Stimulated activated CD4-positive, alpha-beta T cell treated with anti-CD3 and anti-CD28 coated beads, Interleukin-15, amount 100 ng/mL, for 24 hours (primary cell): Measurements from ENCODE around the gene TMEM91.
A peak's percentile ranks its signal among the peaks of the same experiment; 100 is the strongest.
"Not testable (repeated sequence)": the region's sequence is repeated elsewhere in the genome, so short reads cannot be mapped to it uniquely, and the experiment has no call there.

ENCODE experiments used
- DNase-seq: peaks from one replicate; pipeline ENCODE4 v3.0.0-alpha.2; 2020

Gene TMEM91

DNA sequence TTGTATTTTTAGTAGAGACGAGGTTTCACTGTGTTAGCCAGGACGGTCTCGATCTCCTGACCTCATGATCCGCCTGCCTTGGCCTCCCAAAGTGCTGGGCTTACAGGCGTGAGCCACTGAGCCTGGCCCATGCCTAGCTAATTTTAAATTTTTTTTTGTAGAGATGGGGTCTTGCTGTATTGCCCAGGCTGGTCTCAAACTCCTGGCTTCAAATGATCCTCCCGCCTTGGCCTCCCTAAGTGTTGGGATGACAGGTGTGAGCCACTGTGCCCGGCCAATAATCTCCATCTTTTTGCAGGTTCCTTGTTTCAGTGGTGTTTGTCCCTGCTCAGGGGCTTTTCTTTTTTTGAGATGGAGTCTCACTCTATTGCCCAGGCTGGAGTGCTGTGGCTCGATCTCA is 5.2 kb downstream of the TMEM91 start:
- DNase-seq = not testable (repeated sequence)

DNA sequence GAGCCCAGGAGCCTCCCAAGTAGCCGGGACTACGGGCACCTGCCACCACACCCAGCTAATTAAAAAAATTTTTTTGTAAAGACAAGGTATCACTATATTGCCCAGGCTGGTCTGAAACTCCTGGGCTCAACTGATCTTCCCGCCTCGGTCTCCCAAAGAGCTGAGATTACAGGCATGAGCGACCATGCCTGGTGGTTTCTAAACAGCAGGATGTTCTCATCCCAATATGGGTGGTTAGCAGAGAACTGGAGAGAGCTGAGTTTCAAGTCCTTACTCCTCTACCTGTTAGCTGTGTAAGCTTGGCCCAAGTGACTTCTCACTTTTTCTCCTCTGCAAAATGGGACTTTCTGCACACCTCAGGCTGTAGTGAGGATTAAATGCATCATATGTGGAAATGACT is 8.0 kb downstream of the TMEM91 start:
- DNase-seq = no peak

DNA sequence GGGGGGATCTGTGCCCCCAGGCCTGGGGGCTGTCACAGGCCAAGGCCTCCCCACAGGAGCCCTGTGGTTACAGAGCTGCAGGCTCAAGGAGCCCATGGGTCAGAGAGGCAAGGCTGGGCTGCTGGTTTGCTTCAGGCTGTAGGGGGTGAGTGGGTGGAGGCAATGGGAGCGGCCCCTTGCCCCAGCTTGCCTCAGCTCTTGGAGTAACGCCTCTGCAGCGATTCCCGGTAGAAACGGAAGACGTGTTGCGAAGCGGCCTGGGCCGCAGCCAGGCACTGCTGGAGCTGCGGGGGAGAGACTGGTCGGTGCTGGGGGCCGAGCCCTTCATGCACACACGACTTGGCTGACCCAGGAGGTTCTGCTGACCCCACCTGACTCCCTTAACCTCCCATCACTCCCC is 10.1 kb downstream of the TMEM91 start:
- no peak for DNase-seq

DNA sequence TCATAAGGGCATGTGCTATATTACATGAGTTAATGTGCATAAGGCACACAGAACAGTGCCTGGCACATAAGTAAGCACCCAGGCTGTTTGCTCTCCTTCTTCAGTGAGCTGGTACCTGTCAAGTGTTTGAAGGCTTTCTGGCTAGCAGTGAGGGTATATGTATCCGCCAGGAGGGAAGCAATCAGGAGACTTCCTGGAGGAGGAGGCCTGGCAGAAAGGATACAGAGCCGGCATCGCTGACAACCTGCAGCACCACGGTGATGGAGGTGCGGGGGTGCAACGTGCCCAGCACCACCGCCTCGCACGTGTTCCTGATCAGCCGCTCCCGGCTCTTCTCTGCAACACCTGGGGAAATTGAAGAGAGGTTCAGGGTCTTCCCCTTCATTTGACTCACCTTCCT is 15.3 kb downstream of the TMEM91 start:
- DNase-seq = no peak

DNA sequence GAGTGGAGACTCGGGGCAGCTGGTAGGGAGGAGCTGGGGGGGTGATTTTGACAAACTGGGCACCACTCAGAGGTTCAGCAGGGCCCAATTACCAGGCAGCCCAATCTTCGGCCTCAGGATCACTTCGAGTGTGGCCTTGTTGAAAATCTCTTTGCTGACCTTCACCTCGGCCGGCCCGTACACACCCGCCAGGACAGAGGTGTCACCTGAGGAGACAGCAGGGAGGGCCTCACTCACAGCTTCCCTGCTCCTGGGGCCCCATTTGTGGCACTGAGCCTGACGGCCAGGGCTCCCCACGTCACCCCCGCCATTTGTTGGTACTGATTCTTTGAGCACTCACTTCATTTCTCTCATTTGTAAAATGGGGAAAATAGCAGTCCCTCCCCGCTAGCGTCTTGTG is 16.4 kb downstream of the TMEM91 start:
- no peak for DNase-seq

DNA sequence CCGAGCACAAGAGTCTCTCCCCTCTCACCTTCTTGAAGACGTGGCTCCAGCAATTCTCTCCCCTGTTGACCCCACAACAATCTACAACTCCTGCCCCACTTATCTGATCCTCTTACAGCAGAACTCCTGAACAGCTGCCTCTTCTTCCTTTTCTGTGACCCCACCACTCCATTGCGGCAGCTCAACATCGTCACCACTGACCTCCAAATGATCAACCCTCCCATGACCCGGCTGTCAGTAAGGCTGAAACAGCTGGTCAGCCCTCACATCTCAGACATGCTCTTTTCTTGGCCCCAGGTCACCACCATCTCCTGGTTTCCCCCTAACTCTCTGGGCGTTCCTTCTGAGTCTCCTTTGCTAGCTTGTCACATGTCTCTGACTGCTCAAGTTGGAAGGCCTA is 19.0 kb downstream of the TMEM91 start:
- no peak for DNase-seq

DNA sequence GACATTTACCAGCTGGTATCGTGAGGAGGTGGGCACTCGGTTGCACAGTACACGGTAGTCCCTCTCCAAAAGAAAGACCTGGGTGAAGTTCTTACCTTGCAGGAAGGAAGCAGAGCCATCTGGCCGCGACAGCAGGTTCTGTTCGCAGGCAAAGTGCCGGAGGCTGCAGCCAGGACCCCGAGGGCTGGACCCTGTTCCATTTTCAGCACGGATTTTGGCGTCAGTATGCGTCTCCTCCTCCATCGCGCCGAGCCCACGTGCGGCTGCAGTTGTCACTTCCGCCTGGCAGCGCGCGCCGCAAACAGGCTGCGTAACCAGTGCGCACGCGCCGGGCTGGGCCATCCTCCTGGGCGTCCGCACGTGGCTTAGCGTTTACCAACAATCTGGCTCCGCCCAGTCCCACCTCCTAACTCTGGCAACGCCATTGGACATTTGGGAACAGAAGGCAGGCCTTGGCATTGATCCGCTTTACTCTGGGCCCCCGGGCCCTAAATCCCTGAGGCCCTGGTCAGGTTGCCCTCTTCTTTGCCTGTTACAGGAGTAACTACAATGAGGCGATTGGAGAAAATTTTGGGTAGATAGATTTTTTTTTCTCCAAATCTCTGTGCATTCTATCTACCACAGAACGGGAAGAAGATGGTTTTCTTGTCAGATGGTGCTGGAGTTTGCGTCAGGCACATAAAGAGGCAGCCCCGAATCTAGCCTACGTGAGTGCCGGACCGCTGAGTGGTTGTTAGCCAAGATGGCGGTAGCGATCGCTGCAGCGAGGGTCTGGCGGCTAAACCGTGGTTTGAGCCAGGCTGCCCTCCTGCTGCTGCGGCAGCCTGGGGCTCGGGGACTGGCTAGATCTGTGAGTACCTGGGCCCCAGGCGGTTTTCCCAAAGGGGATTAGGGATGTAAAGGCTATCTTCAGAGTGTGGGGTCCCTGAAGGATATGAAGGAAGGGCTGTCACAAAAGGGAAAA is 21.0 kb downstream of the TMEM91 start, which contains the start of the genes BCKDHA and EXOSC5:
TSS of gene BCKDHA (plus strand) at position 733 of the 964 bp plus-strand sequence. CDS start at position 743, 10 bp downstream.
TSS of gene EXOSC5 (minus strand) at position 274 of the 964 bp plus-strand sequence. CDS start at position 243, 31 bp downstream.
- peak; percentile 100 for DNase-seq

DNA sequence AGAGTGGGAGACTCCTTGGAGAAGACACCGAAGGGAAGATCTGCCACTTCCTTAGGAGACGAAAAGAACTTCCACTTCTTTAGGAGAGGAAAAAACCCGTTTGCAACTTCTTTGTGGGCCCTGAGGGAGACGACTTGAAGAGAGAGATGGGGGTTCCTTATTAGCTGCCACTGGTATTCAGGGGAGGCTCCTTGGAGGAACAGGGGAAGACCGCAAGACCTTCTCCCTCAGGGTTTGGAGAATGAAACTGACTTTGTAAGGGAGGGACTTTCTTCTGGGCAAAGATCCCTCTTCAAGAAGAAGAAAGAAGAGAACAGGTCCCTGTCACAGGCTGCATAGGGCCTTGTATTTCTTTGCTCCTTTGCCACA is 21.7 kb downstream of the TMEM91 start:
- no peak for DNase-seq

DNA sequence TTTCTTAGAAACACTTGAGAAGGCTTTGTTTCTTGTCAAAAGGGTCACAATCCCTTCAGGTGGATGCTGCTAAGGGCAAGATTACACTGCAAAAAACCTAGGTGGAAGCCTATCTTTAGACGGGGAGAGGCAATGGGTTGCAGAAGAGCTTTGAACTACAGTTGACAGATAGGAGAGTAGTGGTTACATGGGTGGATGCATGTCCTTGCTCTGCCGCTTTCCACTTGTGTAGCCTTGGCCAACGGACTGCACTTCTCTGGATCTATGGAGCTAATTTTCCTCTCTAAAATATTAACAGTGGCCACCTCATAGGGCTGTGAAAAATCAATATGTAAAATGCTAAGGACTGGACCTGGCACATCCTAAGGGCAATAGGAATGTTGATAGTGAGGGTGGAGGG is 22.3 kb downstream of the TMEM91 start:
- DNase-seq = no peak

DNA sequence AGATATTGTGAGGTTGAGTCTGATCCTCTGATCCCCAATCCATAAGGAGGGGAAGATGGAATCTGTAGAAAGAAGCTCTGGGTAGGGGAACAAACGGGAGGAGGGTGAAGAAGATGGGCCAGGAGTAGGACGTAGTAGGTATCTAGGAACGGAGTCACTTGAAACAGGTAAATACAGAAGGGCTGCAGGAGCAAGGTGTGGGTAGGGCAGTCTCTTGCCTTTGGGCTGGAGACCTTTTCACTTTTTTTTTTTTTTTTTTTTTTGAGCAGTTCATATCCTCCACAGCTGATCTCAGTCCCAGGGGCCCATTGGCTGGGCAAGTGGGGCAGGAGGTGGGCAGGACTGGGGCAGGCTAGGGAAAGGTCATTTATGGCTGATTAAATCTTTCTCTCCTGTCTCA is 22.8 kb downstream of the TMEM91 start:
- no peak for DNase-seq

DNA sequence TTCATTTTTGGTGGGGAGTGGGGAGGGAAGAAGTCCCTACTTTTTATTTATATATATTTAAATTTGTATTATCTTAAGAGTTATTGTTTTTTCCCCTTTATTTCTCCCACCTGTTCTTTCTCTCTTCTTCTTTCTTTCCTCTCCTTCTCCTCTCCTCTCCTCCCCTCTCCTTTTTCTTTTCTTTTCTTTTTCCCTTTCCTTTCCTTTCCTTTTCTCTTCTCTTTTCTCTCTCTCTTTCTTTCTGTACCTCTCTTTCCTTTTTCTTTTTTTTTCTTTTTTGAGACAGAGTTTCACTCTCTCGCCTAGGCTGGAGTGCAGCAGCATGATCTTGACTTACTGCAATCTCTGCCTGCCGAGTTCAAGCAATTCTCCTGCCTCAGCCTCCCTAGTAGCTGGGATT is 23.2 kb downstream of the TMEM91 start:
- no peak for DNase-seq

DNA sequence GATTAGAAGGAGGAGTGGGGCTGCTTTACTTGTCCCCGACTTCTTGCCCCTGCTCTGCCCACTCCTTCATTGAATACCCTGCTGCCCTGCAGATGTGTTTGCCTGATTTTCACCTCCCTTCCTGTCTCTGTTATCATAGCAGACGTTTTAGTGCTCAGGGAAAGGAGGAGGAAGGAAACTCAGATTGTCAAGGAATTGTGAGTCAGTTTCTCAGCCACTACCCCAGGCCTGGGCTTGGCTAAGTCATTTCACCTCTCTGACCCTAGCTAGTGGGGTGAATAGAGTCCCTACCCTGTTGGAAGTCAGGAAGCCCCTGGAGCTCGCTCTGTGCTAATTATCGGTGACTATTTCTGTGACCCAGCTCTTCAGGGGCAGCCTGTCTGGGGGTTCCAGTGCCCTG is 25.1 kb downstream of the TMEM91 start:
- DNase-seq = no peak

DNA sequence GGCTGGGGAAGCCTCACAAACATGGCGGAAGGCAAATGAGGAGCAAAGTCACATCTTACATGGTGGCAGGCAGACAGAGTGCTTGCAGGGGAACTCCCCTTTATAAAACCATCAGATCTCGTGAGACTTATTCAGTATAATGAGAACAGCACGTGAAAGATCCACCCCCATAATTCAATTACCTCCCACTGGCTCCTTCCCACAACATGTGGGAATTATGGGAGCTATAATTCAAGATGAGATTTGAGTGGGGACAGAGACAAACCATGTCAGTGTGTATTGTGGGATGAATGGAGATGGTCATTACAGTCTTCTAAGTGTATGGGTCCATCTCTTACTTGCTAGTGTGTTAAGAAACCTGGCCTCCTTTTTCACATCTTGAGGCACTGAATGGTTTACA is 25.7 kb downstream of the TMEM91 start:
- no peak for DNase-seq

DNA sequence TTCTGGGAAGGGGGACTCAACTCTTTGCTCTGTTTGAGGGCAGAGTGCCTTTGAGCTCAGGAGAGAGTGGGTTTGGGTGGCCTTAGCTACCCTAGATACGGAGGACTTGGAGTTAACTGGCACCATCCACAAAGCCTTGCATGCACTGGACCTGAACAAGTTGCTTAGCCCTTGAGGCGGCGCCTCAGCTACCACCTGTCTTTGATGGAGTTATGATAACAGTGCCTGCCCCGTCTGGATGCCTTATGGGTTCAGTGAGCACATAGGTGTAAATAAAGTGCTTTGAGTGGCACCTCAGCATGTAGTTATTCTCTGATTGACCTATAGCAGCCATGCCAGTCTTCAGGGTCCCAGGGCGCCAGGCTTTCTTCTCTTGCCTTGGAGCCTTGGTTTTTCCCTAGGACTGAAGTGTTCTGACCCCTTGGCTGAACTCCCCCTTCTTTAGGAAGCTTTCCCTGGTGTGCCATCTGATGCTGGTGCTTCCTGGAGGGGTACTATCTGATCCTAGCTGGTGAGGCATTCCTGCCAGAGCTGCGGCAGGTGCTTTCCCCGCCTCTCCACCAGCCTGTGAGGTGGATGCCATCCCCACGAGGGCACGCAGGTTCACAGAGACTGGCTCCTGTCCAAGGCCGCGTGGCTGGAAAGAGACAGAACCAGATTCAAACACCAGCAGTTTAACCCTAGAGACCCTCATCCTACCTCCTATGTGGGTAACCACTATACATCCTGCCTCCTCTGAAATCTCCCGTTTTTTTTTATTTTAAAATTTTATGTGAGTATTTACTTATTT is 27.0 kb downstream of the TMEM91 start:
- no peak for DNase-seq

DNA sequence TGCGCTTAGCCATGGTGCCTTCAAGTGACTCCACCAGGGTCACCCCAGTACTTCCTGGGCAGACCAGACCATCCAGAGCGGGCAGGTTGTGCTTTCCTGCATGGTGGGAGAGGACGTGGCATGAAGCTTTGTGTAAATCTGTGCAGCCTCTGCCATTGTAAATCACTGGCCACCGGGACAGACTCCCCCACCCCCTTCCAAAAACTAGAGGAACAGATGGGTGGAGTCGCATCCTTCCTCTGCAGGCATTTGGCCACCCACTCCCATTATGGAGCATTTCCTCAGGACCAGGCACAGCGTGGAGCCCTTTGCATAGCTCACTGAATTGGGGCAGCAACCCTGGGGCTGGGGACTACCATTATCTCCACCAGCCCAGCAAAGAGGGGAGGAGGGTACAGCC is 29.4 kb downstream of the TMEM91 start:
- no peak for DNase-seq

DNA sequence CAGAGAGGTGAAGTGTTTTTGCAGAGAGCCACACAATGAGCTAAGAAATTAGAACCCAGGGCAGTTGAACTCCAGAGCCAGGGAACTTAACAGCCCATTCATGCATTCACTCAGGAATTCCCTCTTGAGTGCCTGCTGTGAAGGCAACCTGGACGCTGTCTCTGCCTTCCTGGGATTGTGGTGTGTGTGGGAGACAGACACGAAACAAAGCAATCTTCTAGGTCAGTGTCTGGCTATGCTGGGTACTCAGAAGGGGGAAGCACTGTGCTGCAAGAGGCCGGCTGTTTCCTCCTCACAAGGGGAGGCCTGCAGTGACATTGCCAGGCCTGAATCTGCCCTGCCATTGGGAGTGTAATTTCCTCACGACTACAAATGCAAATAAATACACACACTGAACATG is 30.9 kb downstream of the TMEM91 start:
- no peak for DNase-seq

DNA sequence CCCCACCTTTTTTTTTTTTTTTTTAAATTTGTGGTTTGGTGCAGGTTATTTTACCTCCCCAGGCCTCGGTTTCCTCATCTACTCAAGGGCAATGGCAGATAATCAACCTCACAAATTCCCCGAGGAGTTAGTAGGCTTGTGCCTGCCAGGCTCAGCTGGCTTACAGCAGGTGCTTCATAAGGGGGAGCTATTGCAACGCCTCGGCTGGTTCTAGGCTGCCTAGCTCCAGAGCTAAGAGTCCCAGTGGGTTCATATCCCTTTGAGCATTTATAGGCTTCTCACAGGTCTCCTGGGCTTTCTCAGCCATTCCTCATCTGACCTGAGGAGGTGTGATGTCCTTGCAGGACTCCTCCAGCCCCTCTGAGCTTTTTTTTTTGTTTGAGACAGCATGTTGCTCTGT is 31.9 kb downstream of the TMEM91 start:
- no peak for DNase-seq

DNA sequence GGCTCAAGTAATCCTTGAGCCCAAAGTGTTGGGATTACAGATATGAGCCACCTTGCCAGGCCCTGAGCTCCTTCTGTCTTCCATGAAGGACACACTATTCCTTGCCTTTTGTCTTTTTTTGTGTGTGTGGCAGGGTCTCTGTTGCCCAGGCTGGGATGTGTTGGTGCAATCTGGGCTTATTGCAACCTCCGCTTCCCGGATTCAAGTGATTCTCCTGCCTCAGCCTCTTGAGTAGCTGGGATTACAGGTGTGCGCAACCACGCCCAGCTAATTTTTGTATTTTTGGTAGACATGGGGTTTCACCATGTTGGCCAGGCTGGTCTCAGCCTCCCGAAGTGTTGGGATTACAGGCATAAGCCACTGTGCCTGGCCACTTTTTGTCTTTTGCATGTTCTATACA is 32.5 kb downstream of the TMEM91 start:
- DNase-seq = not testable (repeated sequence)

DNA sequence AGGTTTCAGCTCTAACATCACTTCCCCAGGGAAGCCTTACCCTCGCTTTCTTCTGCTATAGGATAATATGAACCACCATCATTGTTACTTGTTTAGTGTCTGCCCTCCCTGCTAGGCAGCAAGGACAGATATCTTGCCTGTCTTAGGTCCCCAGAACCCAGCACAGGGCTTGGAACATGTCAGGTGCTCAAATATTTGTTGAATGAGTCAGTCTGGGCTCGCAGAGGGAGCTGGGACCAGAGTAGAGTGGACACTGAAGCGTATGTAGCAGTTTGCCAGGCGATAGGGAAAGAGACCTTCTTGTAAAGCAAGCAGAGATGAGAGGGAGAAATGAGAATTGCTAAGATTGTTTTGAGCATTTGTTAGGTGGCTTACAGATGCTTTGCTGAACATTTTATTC is 33.0 kb downstream of the TMEM91 start:
- no peak for DNase-seq

DNA sequence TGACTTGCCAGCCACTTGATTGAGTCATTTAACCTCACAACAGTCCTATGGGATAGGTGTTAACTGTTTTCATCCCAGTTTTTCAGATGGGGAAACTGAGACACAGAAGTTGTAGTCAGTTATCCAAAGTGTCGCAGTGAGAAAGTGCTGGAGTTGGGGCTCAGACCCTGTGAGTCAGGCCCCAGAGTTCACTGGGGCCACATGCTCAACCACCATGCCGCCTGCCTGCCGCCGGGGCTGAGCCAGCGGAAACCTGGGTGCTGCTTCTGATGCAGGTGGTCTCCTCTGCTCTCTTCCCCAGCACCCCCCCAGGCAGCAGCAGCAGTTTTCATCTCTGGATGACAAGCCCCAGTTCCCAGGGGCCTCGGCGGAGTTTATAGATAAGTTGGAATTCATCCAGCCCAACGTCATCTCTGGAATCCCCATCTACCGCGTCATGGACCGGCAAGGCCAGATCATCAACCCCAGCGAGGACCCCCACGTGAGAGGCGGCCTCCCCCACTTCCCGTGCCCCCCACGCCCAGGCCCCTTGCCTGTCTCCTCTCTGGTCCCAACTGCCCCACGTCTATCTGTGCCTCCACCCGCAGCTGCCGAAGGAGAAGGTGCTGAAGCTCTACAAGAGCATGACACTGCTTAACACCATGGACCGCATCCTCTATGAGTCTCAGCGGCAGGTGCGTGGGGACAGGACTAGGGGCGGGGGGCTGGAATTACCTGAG is 34.2 kb downstream of the TMEM91 start:
- DNase-seq = no peak

DNA sequence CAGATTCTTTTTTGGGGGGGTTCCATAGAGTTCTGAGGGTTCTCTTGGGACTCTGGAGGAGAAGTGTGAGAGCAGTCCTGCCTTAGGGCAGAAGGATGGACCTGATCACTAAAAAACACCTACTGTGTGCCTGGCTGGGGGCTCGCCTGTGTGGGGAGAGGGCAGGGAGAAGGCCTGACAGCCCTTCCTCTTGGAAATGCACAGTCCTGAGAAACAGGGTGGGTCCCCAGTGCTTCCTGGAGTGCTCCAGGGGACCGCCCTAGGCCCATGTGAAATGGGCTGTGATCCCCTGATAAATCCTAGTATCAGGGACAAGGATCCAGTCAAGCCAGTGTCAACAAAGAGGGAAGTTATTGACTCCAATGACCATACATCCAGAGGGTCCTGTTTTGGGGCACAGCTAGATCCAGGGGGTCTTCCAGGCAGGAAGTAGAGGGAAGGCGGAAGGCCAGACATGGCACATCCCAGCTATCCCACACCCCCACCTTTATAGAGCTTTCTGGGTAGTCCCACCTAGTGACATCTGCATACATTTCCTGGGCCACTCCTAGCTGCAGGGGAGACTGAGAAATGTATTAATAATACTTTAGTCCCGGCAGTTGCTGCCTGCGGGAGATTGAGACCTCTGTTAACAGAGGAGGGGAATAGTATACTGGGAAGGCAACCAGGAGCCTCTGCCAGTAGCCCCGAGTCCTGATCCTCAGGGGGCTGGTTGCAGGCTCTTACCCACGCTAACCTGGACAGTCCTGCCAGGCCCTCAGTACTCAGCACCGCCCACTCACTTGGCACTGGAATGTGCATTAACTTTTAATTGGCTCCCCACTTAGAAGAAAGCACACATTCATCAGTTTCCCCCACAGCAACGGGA is 35.0 kb downstream of the TMEM91 start:
- DNase-seq = no peak

DNA sequence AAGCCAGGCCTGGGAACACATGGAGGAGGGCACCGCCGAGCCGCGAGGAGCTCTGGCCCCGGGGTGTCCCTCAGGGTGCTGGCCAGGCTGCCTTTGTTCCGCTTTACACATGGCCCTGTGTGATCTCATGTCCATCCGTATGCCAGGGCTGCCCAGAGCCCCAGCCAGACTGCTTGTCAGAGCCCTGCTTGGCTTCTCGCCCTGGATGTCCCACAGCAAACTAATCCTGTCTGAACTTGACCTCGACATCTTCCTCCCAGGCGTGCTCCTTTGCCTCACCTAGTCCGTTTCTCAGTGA is 35.6 kb downstream of the TMEM91 start:
- no peak for DNase-seq
